NCI-H2081 treated with DMSO at 0.1 percent for 48 hours (cell line): ENCODE measurements around the gene HMCN2.
"Not testable (repeated sequence)": the region's sequence is repeated elsewhere in the genome, so short reads cannot be mapped to it uniquely, and the experiment has no call there.

Experiments
- DNase-seq: peaks from one replicate; lab custom pipeline; 2025; lab: John Stamatoyannopoulos, UW

Gene HMCN2

GRCh38 chr9:130330202-130330862 is 64.8 kb downstream of the HMCN2 start:
- no peak for DNase-seq

- no peak for DNase-seq
Observed at GRCh38 chr9:130331061-130331460, 65.5 kb downstream of the HMCN2 start.

GRCh38 chr9:130331573-130331972 is 66.0 kb downstream of the HMCN2 start:
- no peak for DNase-seq

DNA sequence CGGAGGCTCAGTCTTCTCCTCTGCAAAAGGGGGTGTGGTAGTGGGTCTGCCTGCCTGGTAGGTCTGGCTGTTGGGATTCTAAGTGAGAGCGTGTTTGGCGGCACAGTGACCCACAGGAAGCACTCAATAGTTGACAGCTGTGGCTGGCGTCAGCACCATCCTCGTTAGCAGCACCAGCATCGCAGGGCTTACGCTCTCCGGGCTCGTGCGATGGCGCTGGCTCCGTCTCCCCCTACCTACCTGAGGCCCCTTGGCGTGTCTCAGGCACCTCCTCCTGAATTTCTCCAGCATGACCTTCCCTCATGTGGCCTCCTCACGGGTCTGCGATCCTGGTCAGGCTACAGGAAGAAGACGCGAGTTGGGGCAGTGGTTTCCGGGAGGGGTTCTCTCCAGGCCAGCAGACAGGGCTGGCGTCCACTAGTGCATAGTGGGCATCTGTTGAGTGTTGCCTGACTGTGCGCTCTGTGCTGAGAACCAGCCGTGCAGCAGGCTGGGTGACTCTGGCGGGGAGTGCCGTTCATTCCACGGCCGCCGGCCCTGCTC is 66.9 kb downstream of the HMCN2 start:
- no peak for DNase-seq

- no peak for DNase-seq
Observed at GRCh38 chr9:130333041-130333711, 67.6 kb downstream of the HMCN2 start.

DNA sequence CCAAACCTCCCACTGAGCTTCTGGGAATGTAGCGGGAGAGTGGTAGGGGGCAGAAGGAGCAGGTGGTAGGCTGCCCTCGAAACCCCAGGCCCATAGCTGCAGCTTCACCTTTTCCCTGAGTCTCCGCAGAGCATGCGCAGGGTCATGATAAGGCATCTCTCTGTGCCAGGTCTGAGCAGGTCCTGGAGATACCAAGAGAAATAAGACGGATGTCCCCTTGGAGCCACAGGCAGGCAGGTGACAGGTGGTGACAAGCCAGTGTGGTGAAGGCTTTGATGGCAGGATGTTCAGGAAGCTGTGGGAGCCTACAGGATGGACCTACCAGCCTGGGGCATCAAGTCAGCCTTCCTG is 68.1 kb downstream of the HMCN2 start:
- DNase-seq: no peak

GRCh38 chr9:130334915-130335314 is 69.4 kb downstream of the HMCN2 start:
- no peak for DNase-seq

DNA sequence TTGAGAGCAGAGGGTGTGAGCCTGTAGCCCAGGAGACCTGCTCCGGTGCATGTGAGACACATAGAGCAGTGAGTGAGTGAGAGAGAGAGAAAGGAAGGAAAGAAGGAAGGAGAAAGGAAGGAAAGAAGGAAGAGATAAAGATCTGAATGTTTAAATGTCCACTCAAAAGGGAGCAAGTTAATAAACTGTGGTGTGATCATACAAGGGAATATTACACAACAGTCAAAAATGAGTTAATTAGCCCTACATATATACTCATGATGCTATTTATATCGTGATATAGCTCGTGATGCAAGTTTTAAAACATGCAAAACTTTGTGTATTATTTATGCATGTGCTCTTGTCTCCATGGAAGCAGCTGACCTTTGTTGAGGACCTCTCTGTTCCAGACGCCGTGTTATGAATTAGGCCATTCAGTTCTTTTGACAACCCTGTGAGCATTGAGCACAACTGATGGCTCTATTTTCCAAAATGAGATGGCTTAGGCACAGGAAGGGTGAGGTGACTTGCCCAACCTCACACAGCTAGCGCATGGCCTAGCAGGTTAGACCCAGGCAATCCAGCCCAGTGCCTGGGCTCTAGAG is 70.6 kb downstream of the HMCN2 start:
- DNase-seq: no peak

GRCh38 chr9:130336885-130337284 is 71.3 kb downstream of the HMCN2 start:
- DNase-seq: no peak

DNA sequence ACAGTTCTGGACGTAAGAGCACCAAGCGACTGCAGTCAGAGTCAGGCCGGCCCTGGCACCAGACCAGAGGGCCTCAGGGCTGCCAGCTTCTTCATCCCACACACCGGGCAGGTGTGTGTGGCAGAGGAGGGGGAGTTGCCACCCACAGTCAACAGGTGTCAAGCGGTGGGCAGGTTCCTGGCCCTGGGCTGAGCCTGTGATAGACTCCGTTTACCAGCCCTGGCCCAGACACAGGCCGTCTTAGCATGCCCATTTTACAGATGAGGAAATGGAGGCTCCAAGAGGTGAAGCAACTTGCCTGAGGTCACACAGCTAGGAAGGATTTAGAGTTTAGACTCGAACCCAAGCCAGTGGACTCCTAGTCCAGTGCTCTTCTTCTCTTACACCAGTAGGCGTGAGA is 71.8 kb downstream of the HMCN2 start:
- no peak for DNase-seq

- DNase-seq: no peak
Observed at GRCh38 chr9:130337784-130338380, 72.3 kb downstream of the HMCN2 start.

GRCh38 chr9:130338891-130339290 is 73.3 kb downstream of the HMCN2 start:
- not testable (repeated sequence) for DNase-seq

DNA sequence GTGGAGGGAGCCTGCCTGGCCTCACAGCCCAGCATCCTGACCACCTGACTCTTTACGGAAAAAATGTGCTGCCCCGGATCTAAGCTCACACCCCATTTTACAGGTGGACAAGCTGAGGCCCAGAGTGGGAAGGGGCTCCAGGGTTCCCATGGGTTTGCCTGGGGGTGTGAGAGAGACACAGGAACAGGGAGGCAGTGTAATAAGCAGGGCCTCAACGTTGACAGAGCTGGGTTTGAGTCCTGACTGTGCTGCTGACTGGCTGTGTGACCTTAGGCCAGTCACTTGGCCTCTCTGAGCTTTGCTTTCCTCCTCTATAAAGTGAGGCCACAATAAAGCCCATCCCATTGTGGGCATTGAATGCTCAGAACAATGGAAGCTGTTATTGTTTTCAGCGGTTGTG is 73.7 kb downstream of the HMCN2 start:
- DNase-seq: no peak

DNA sequence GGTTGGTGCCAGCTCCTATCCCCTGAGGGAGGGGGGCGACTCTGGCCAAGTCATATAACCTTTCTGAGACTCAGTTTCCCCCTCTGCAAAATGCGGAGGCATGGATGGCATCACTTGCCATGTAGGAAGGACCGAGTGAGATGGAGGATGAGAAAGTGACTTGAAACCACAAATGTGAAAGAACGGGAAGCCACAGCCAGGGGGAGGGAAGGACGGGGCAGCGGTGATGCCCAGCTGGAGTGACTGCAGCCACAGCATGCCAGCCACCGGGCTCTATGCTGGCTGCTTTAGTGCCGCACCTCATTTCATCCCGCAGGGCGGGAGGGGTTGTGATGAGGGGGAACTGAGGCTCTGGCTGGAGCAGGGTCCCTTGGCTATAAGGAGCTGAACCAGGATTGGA is 74.5 kb downstream of the HMCN2 start:
- no peak for DNase-seq

DNA sequence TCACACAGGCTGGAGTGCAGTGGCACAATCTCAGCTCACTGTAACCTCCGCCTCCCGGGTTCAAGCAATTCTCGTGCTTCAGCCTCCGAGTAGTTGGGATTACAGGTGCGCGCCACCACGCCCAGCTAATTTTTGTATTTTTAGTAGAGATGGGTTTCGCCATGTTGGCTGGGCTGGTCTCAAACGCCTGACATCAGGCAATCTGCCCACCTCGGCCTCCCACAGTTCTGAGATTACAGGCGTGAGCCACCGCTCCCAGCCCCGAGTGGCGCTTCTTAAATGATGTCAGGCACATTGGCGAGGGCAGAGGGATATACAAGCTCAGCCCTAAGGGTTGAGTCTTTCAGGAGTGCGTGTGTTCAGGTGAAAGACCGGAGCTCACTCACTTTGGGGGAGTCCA is 75.0 kb downstream of the HMCN2 start:
- DNase-seq: not testable (repeated sequence)

- DNase-seq: no peak
Observed at GRCh38 chr9:130341128-130341527, 75.6 kb downstream of the HMCN2 start.

GRCh38 chr9:130341839-130342713 is 76.5 kb downstream of the HMCN2 start:
- no peak for DNase-seq

DNA sequence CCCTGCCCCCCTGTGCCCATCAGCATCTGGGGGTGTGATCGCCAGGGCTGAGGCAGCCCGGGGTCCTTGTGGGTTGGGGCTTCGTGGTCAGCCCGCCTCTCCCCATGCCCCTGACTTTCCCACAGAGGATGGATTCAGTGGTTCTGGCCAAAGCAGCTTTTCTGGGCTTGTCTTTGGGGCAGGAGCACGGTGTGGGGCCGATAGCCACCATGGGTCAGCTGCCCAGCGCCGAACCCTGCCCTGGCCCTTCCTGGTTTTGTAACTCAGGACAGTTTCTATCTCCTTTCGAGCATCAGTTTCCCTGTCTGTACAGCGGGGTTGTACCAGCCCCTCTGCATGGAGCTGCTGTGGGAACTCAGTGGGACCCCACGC is 77.1 kb downstream of the HMCN2 start:
- DNase-seq: no peak

GRCh38 chr9:130343445-130343918 is 77.9 kb downstream of the HMCN2 start:
- DNase-seq: no peak

DNA sequence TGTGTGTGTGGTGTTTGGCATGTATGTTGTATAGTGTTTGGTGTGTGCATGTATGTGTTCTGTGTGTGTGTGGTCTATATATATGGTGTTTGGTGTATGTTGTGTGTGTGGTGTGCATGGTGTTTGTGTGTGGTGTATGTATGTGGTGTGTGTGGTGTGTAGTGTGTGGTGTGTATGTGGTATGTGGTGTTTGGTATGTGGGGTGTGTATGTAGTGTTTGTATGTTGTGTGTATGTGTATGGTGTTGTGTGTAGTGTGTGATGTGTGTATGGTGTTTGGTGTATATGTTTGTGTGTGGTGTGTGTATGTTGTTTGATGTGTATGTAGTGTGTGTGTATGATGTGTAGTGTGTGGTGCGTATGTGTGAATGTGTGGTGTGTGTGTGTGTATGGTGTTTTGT is 78.8 kb downstream of the HMCN2 start:
- DNase-seq: no peak

- no peak for DNase-seq
Observed at GRCh38 chr9:130345009-130345896, 79.7 kb downstream of the HMCN2 start.
